Tibial artery (tissue), 4 donors: ENCODE data around the gene EHBP1L1.
A peak's percentile ranks its signal among the peaks of the same experiment; 100 is the strongest.

Experiments used
- DNase-seq, 2 donors: peaks; one replicate each; pipeline ENCODE4 v3.0.0-alpha.2; 2019
- H3K27ac ChIP-seq, 2 donors: fragments of 200-600 bp; sonication (generic) in 1 of 2; 1 replicate in 1 of 2; 2 replicates in 1 of 2; pipeline ENCODE4 v1.5.1; 2018 to 2019; ENCODE audit warnings: mild to moderate bottlenecking in 1 of 2
- H3K27me3 ChIP-seq, 2 donors: fragments of 200-600 bp; sonication (generic) in 1 of 2; one replicate each; pipeline versions ENCODE4 v1.5.1 to v1.6.0; 2016 to 2019
- H3K36me3 ChIP-seq, 3 donors: fragments of 200-600 bp; sonication (generic) in 2 of 3; one replicate each; pipeline ENCODE4 v1.5.1; 2016 to 2019; ENCODE audit warnings: mild to moderate bottlenecking in 2 of 3
- H3K4me1 ChIP-seq, 4 donors: fragments of 200-600 bp; sonication (generic) in 2 of 4; 1 replicate in 3 of 4; 2 replicates in 1 of 4; pipeline ENCODE4 v1.5.1; 2016 to 2019
- H3K4me3 ChIP-seq, 2 donors: fragments of 200-600 bp; sonication (generic) in 1 of 2; 1 replicate in 1 of 2; 2 replicates in 1 of 2; pipeline ENCODE4 v1.5.1; 2018 to 2019; ENCODE audit warnings: mild to moderate bottlenecking in 2 of 2
- H3K9me3 ChIP-seq, 3 donors: fragments of 200-600 bp; sonication (generic) in 1 of 3; one replicate each; pipeline ENCODE4 v1.5.1; 2016 to 2019
- CTCF ChIP-seq, 2 experiments: fragments of 200-600 bp in 1 of 2; fragments of 450-650 bp in 1 of 2; IDR thresholded peaks; one replicate each; pipeline ENCODE4 v1.5.1; 2017 to 2019; ENCODE audit warnings: antibody characterized with exemption in 2 of 2, mild to moderate bottlenecking in 1 of 2, moderate library complexity in 1 of 2
- intact Hi-C: fragments of 100-400 bp; cut with DNase I; formaldehyde crosslinking; loops from one replicate; pipeline ENCODE4 v1.15.0; 2023; ENCODE audit warnings: low total_unique reads

The EHBP1L1 gene

GRCh38 chr11:65612691-65613090 is 36.8 kb downstream of the EHBP1L1 start:
- peak in 1 of 2 donors; percentile 70 for DNase-seq
- Histone ChIP-seq H3K4me1 (peaks cover 0 to 71% (median 62%) of the 10 kb centered on the region in 4 donors), H3K4me3 (peak overlapping the region; percentile 78 to 83), H3K27me3 (no peaks in the 10 kb centered on the region), H3K9me3 (no peaks in the 10 kb centered on the region), H3K36me3 (peaks cover under 1 to 65% (median 14%) of the 10 kb centered on the region in 3 donors), H3K27ac (peak overlapping the region; percentile 87 to 96)
- intact Hi-C loops, result loop anchor here (5.0 kb wide), 1 partner anchor 85 kb away; the partner anchor contains the start of gene SCYL1
- no peak for TF ChIP-seq CTCF (IDR thresholded peaks at IDR 0.05)

GRCh38 chr11:65613091-65613928 is 37.5 kb downstream of the EHBP1L1 start:
- no peaks in the 10 kb centered on the region for H3K9me3 ChIP-seq
- H3K4me1 ChIP-seq, result peaks cover 0 to 67% (median 59%) of the 10 kb centered on the region in 4 donors
- H3K27me3 ChIP-seq, result no peaks in the 10 kb centered on the region
- DNase-seq, result peak in 1 of 2 donors; percentile 77
- intact Hi-C loops, result loop anchor here (5.0 kb wide), 1 partner anchor 86 kb away; the partner anchor contains the start of gene SCYL1
- peak overlapping the region; percentile 78 to 83 for H3K4me3 ChIP-seq
- TF ChIP-seq CTCF (IDR thresholded peaks at IDR 0.05), result no peak
- H3K27ac ChIP-seq, result peak overlapping the region; percentile 87 to 96
- peaks cover 6 to 65% (median 15%) of the 10 kb centered on the region in 3 donors for H3K36me3 ChIP-seq

GRCh38 chr11:65615229-65615949 is 39.5 kb downstream of the EHBP1L1 start, which contains the start of gene PCNX3:
TSS of gene PCNX3 (plus strand) at chr11:65615776. CDS start at chr11:65616312, 536 bp downstream.
- H3K4me1 ChIP-seq, result peaks cover 0 to 59% (median 49%) of the 10 kb centered on the region in 4 donors
- peak within 1 kb of the TSS; percentile 88 to 96 for H3K27ac ChIP-seq
- H3K4me3 ChIP-seq, result peak within 1 kb of the TSS; percentile 98

GRCh38 chr11:65615950-65616574 is 40.2 kb downstream of the EHBP1L1 start:
- H3K4me3 ChIP-seq, result peak overlapping the region; percentile 98
- no peaks in the 10 kb centered on the region for H3K27me3 ChIP-seq
- peaks cover 0 to 52% (median 43%) of the 10 kb centered on the region in 4 donors for H3K4me1 ChIP-seq
- H3K36me3 ChIP-seq, result peaks cover 33 to 66% (median 40%) of the 10 kb centered on the region in 3 donors
- TF ChIP-seq CTCF (IDR thresholded peaks at IDR 0.05), result no peak
- peak in 1 of 2 donors; percentile 84 for DNase-seq
- intact Hi-C loops, result loop anchor here (5.0 kb wide), 2 partner anchors 46 to 201 kb away; partner anchors contain the start of gene RELA
- no peaks in the 10 kb centered on the region for H3K9me3 ChIP-seq
- peak overlapping the region; percentile 88 to 91 for H3K27ac ChIP-seq

More at GRCh38 chr11:65615229-65615949, 39.5 kb downstream of the EHBP1L1 start, which contains the start of gene PCNX3:
- TF ChIP-seq CTCF (IDR thresholded peaks at IDR 0.05), result no peak
- Histone ChIP-seq H3K9me3 (no peaks in the 10 kb centered on the region), H3K36me3 (peaks cover 26 to 65% (median 33%) of the 10 kb centered on the region in 3 donors), H3K27me3 (no peaks in the 10 kb centered on the region)
- intact Hi-C loops, result loop anchor here (5.0 kb wide), 2 partner anchors 47 to 202 kb away; partner anchors contain the start of gene RELA
- peak; percentile 100 for DNase-seq

GRCh38 chr11:65616575-65617001 is 40.7 kb downstream of the EHBP1L1 start:
- Histone ChIP-seq H3K4me3 (peak overlapping the region; percentile 98), H3K27ac (peak overlapping the region; percentile 88 to 91), H3K27me3 (no peaks in the 10 kb centered on the region), H3K4me1 (peaks cover 0 to 47% (median 37%) of the 10 kb centered on the region in 4 donors), H3K36me3 (peaks cover 34 to 66% (median 42%) of the 10 kb centered on the region in 3 donors), H3K9me3 (no peaks in the 10 kb centered on the region)
- intact Hi-C loops, result loop anchor here (5.0 kb wide), 2 partner anchors 46 to 201 kb away; partner anchors contain the start of gene RELA
- DNase-seq, result peak in 1 of 2 donors; percentile 66
- TF ChIP-seq CTCF (IDR thresholded peaks at IDR 0.05), result no peak
